WTC11 (cell line): ENCODE results near the gene ALK.

Source experiments
- CBFB ChIP-seq: sonication (generic); formaldehyde crosslinking; IDR thresholded peaks from 2 replicates; pipeline ENCODE4 v1.8.1; 2022; ENCODE audit warnings: mild to moderate bottlenecking, low read depth, missing genetic modification reagents
- IRF2 ChIP-seq: sonication (generic); formaldehyde crosslinking; IDR thresholded peaks from 2 replicates; pipeline ENCODE4 v1.8.0; 2022; ENCODE audit warnings: low read depth, missing genetic modification reagents, borderline replicate concordance
- JUN ChIP-seq: sonication (generic); formaldehyde crosslinking; IDR thresholded peaks from 2 replicates; pipeline ENCODE4 v1.8.0; 2023; ENCODE audit warnings: mild to moderate bottlenecking, missing genetic modification reagents
- SP1 ChIP-seq: sonication (generic); formaldehyde crosslinking; conservative IDR thresholded peaks from 2 replicates; pipeline ENCODE4 v1.8.1; 2022; ENCODE audit warnings: missing genetic modification reagents
- TCF7 ChIP-seq: sonication (generic); formaldehyde crosslinking; IDR thresholded peaks from 2 replicates; pipeline ENCODE4 v1.8.0; 2022; ENCODE audit warnings: mild to moderate bottlenecking, low read depth, missing genetic modification reagents, moderate library complexity
- TP53 ChIP-seq: sonication (generic); formaldehyde crosslinking; IDR thresholded peaks from 2 replicates; pipeline ENCODE4 v1.8.1; 2023; ENCODE audit warnings: mild to moderate bottlenecking, missing genetic modification reagents
- TF ChIP-seq, protein P1 (sequence below): sonication (generic); formaldehyde crosslinking; IDR thresholded peaks from 2 replicates; pipeline ENCODE4 v1.8.1; 2022; ENCODE audit warnings: low read depth, mild to moderate bottlenecking, moderate library complexity, missing genetic modification reagents, borderline replicate concordance
- TF ChIP-seq, protein P2 (sequence below): fragments of 200-600 bp; IDR thresholded peaks from 2 replicates; pipeline ENCODE4 v1.8.0; 2022; ENCODE audit warnings: antibody characterized with exemption
- TF ChIP-seq, protein P3 (sequence below): sonication (generic); formaldehyde crosslinking; IDR thresholded peaks from 2 replicates; pipeline ENCODE4 v1.8.0; 2022; ENCODE audit warnings: mild to moderate bottlenecking, missing genetic modification reagents
- TF ChIP-seq, protein P4 (sequence below): sonication (generic); formaldehyde crosslinking; IDR thresholded peaks from 2 replicates; pipeline ENCODE4 v1.8.1; 2023; ENCODE audit warnings: mild to moderate bottlenecking, missing genetic modification reagents
- TF ChIP-seq, protein P5 (sequence below): sonication (generic); formaldehyde crosslinking; IDR thresholded peaks from 2 replicates; pipeline ENCODE4 v1.8.1; 2022; ENCODE audit warnings: mild to moderate bottlenecking, moderate library complexity, missing genetic modification reagents
- TF ChIP-seq, protein P6 (sequence below): sonication (generic); formaldehyde crosslinking; IDR thresholded peaks from 2 replicates; pipeline ENCODE4 v1.8.1; 2022; ENCODE audit warnings: mild to moderate bottlenecking, missing genetic modification reagents, moderate library complexity, borderline replicate concordance
- TF ChIP-seq, protein P7 (sequence below): sonication (generic); formaldehyde crosslinking; IDR thresholded peaks from 2 replicates; pipeline ENCODE4 v1.8.1; 2022; ENCODE audit warnings: low read depth, missing genetic modification reagents, borderline replicate concordance
- TF ChIP-seq, protein P8 (sequence below): sonication (generic); formaldehyde crosslinking; IDR thresholded peaks from 2 replicates; pipeline ENCODE4 v1.8.0; 2022; ENCODE audit warnings: mild to moderate bottlenecking, missing genetic modification reagents

DNA sequence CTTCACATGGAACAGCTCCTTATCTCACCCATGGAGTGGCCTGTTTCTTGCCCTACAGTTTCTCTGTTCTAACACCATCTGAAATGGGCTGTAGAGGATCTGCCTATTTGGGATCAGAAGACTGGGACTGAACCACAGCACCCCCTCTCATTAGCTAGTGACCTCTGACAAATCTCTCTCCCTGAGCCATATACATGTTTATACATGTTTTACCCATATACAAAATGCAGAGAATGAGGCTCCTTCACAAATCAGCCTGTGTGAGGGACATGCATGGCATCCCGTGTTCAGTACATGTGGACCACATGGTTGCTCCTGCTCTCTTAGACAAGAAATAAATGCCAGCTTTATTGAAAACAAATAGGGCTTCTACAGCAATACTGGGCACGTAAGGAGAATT, 282.7 kb downstream of the ALK start:
- TF ChIP-seq, protein P1, sequence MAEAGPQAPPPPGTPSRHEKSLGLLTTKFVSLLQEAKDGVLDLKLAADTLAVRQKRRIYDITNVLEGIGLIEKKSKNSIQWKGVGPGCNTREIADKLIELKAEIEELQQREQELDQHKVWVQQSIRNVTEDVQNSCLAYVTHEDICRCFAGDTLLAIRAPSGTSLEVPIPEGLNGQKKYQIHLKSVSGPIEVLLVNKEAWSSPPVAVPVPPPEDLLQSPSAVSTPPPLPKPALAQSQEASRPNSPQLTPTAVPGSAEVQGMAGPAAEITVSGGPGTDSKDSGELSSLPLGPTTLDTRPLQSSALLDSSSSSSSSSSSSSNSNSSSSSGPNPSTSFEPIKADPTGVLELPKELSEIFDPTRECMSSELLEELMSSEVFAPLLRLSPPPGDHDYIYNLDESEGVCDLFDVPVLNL (CRISPR knock-in tag) = no peak
- TF ChIP-seq SP1 (CRISPR knock-in tag) (no peak), TP53 (CRISPR knock-in tag) (no peak), CBFB (CRISPR knock-in tag) (no peak), IRF2 (CRISPR knock-in tag) (no peak), TCF7 (no peak), JUN (CRISPR knock-in tag) (no peak)
- TF ChIP-seq, protein P2, sequence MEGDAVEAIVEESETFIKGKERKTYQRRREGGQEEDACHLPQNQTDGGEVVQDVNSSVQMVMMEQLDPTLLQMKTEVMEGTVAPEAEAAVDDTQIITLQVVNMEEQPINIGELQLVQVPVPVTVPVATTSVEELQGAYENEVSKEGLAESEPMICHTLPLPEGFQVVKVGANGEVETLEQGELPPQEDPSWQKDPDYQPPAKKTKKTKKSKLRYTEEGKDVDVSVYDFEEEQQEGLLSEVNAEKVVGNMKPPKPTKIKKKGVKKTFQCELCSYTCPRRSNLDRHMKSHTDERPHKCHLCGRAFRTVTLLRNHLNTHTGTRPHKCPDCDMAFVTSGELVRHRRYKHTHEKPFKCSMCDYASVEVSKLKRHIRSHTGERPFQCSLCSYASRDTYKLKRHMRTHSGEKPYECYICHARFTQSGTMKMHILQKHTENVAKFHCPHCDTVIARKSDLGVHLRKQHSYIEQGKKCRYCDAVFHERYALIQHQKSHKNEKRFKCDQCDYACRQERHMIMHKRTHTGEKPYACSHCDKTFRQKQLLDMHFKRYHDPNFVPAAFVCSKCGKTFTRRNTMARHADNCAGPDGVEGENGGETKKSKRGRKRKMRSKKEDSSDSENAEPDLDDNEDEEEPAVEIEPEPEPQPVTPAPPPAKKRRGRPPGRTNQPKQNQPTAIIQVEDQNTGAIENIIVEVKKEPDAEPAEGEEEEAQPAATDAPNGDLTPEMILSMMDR = no peak
- TF ChIP-seq, protein P3, sequence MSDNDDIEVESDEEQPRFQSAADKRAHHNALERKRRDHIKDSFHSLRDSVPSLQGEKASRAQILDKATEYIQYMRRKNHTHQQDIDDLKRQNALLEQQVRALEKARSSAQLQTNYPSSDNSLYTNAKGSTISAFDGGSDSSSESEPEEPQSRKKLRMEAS = no peak
- TF ChIP-seq, protein P4, sequence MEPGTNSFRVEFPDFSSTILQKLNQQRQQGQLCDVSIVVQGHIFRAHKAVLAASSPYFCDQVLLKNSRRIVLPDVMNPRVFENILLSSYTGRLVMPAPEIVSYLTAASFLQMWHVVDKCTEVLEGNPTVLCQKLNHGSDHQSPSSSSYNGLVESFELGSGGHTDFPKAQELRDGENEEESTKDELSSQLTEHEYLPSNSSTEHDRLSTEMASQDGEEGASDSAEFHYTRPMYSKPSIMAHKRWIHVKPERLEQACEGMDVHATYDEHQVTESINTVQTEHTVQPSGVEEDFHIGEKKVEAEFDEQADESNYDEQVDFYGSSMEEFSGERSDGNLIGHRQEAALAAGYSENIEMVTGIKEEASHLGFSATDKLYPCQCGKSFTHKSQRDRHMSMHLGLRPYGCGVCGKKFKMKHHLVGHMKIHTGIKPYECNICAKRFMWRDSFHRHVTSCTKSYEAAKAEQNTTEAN (CRISPR knock-in tag) = no peak
- TF ChIP-seq, protein P5, sequence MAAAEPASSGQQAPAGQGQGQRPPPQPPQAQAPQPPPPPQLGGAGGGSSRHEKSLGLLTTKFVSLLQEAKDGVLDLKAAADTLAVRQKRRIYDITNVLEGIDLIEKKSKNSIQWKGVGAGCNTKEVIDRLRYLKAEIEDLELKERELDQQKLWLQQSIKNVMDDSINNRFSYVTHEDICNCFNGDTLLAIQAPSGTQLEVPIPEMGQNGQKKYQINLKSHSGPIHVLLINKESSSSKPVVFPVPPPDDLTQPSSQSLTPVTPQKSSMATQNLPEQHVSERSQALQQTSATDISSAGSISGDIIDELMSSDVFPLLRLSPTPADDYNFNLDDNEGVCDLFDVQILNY (CRISPR knock-in tag) = no peak
- TF ChIP-seq, protein P6, sequence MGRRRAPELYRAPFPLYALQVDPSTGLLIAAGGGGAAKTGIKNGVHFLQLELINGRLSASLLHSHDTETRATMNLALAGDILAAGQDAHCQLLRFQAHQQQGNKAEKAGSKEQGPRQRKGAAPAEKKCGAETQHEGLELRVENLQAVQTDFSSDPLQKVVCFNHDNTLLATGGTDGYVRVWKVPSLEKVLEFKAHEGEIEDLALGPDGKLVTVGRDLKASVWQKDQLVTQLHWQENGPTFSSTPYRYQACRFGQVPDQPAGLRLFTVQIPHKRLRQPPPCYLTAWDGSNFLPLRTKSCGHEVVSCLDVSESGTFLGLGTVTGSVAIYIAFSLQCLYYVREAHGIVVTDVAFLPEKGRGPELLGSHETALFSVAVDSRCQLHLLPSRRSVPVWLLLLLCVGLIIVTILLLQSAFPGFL (CRISPR knock-in tag) = no peak
- TF ChIP-seq, protein P7, sequence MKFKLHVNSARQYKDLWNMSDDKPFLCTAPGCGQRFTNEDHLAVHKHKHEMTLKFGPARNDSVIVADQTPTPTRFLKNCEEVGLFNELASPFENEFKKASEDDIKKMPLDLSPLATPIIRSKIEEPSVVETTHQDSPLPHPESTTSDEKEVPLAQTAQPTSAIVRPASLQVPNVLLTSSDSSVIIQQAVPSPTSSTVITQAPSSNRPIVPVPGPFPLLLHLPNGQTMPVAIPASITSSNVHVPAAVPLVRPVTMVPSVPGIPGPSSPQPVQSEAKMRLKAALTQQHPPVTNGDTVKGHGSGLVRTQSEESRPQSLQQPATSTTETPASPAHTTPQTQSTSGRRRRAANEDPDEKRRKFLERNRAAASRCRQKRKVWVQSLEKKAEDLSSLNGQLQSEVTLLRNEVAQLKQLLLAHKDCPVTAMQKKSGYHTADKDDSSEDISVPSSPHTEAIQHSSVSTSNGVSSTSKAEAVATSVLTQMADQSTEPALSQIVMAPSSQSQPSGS (CRISPR knock-in tag) = no peak
- TF ChIP-seq, protein P8, sequence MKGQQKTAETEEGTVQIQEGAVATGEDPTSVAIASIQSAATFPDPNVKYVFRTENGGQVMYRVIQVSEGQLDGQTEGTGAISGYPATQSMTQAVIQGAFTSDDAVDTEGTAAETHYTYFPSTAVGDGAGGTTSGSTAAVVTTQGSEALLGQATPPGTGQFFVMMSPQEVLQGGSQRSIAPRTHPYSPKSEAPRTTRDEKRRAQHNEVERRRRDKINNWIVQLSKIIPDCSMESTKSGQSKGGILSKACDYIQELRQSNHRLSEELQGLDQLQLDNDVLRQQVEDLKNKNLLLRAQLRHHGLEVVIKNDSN (CRISPR knock-in tag) = no peak
